ENCODE results near the gene SP6.

DNA sequence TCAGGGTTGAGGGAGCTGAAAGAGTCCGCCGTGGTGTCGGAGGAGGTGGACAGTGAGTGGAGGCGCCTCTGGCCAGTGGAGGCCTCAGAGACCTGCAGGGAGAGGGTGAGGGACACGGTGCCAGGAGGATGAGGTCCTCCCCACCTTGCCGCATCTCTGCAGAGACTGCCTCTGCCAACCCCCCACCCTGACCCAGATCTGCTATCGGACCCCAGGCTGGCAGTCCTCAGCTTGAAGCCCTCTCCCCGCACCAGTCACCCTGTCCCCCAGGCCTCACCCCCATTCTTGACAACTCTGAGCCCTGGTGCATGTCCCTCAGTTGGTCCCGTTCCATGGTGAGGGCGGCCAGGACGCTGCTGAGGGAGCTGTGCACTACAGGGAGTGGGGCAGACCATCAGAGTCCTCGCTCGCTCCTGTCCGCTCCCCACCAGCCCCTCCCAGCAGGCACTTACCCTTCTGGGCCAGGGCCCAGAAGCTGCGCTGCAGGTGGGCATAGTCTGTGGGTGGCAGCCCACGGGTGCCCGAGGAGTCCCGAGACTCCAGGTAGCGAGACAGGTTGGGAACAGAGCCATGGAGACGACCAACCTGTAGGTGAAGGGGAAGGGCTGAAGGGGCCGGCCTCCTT, 34.7 kb downstream of the SP6 start:
- TF ChIP-seq, protein P1, sequence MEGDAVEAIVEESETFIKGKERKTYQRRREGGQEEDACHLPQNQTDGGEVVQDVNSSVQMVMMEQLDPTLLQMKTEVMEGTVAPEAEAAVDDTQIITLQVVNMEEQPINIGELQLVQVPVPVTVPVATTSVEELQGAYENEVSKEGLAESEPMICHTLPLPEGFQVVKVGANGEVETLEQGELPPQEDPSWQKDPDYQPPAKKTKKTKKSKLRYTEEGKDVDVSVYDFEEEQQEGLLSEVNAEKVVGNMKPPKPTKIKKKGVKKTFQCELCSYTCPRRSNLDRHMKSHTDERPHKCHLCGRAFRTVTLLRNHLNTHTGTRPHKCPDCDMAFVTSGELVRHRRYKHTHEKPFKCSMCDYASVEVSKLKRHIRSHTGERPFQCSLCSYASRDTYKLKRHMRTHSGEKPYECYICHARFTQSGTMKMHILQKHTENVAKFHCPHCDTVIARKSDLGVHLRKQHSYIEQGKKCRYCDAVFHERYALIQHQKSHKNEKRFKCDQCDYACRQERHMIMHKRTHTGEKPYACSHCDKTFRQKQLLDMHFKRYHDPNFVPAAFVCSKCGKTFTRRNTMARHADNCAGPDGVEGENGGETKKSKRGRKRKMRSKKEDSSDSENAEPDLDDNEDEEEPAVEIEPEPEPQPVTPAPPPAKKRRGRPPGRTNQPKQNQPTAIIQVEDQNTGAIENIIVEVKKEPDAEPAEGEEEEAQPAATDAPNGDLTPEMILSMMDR (IDR thresholded peaks at IDR 0.05; ENCODE audit: poor library complexity): no peak
- TF ChIP-seq EZH2 (IDR thresholded peaks at IDR 0.05; ENCODE audit: borderline replicate concordance): no peak

All from hepatocyte (in vitro differentiated cells).